GM12891 (cell line): Measurements from ENCODE around the gene LHFPL4.

Experiments used
- POLR2A ChIP-seq: IDR thresholded peaks from 2 replicates; pipeline ENCODE4 v1.6.1; 2011; ENCODE audit warnings: low read depth, low read length, control low read depth
- POLR2AphosphoS5 ChIP-seq: IDR thresholded peaks from 2 replicates; pipeline ENCODE4 v1.6.1; 2011; ENCODE audit warnings: low read depth, low read length, control low read depth
- POU2F2 ChIP-seq: IDR thresholded peaks from 2 replicates; pipeline ENCODE4 v1.6.1; 2011; ENCODE audit warnings: low read depth, mild to moderate bottlenecking, control low read depth, low read length, moderate library complexity
- TAF1 ChIP-seq: IDR thresholded peaks from 2 replicates; pipeline ENCODE4 v1.6.1; 2011; ENCODE audit warnings: low read depth, low read length, control low read depth

DNA sequence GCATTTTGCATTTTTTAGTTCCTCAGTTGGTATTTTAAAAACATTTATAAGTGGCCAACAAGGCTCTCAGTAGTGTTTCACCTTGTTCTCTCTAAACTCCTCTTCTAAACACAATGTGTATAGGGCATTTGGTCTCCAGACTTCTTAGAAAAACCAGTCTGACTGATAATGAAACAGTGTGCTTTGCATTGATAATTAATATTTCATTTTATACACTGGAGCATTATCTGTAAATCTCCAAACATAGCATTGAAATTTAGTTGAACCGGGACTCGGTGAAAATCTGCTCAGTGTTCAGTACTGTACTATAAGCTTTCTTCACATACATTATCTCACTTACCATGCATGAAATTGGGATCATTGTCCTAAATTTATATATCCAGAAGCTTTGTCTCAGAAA is 102.6 kb downstream of the LHFPL4 start:
- TF ChIP-seq POLR2AphosphoS5 (no peak), POLR2A (no peak), TAF1 (no peak), POU2F2 (no peak)
